Colonic mucosa (tissue), 4 donors: ENCODE measurements around the gene RPL18A. TPM values are rescaled to one million over a fixed set of nuclear protein-coding genes. Genes with fewer than 3 reads are reported as not detected.
"Not testable (repeated sequence)": the region's sequence is repeated elsewhere in the genome, so short reads cannot be mapped to it uniquely, and the experiment has no call there.

Source experiments
- DNase-seq: peaks from one replicate; pipeline ENCODE4 v3.0.0-alpha.2; 2020
- H3K27ac ChIP-seq: fragments of 200-600 bp; one replicate; pipeline ENCODE4 v1.8.0; 2021
- H3K27me3 ChIP-seq: fragments of 200-600 bp; one replicate; pipeline ENCODE4 v1.8.0; 2021
- H3K36me3 ChIP-seq: fragments of 200-600 bp; one replicate; pipeline ENCODE4 v1.8.0; 2021
- H3K4me1 ChIP-seq: fragments of 200-600 bp; one replicate; pipeline ENCODE4 v1.8.0; 2021; ENCODE audit warnings: mild to moderate bottlenecking
- H3K4me3 ChIP-seq: fragments of 200-600 bp; one replicate; pipeline ENCODE4 v1.8.0; 2021
- H3K9ac ChIP-seq, 2 donors: one replicate each; pipeline ENCODE4 v1.7.0; 2013; ENCODE audit warnings: control low read depth in 2 of 2, low read depth in 2 of 2, low read length in 2 of 2
- H3K9me3 ChIP-seq: fragments of 200-600 bp; one replicate; pipeline ENCODE4 v1.8.0; 2021
- CTCF ChIP-seq: fragments of 200-600 bp; IDR thresholded peaks from one replicate; pipeline ENCODE4 v1.8.0; 2022; ENCODE audit warnings: antibody characterized with exemption, mild to moderate bottlenecking
- intact Hi-C: fragments of 100-400 bp; cut with DNase I; formaldehyde crosslinking; loops from one replicate; pipeline ENCODE4 v1.14.1; 2022
- total RNA-seq, 2 donors: library from RNA; stranded (reverse); fragmentation: NEBNext Ultra II Directional in 1 of 2; extraction: Animal tissue kit (Norgen Biotek cat#: 25700) in 1 of 2; gene quantifications; one replicate each; pipeline ENCODE4 v1.2.1, GENCODE V29; 2021
- donor health status: healthy.
- donor health status: DM: no; HTN: no; CAD: no.
- donor health status: DM: no; HTN: no; CAD: no.

Gene RPL18A
- total RNA-seq, 2 donors from 2014 or later: 1,592 to 1,923 TPM

GRCh38 chr19:17881701-17882100 is 22.0 kb downstream of the RPL18A start:
- intact Hi-C loops: no loop called here
- Histone ChIP-seq H3K27ac (no peak overlapping the region), H3K27me3 (no peaks in the 10 kb centered on the region), H3K4me3 (no peak overlapping the region), H3K9ac (no peak overlapping the region), H3K4me1 (no peaks in the 10 kb centered on the region), H3K36me3 (no peaks in the 10 kb centered on the region), H3K9me3 (no peaks in the 10 kb centered on the region)
- no peak for DNase-seq
- TF ChIP-seq CTCF: no peak

GRCh38 chr19:17883627-17884410 is 24.1 kb downstream of the RPL18A start:
- H3K27me3 ChIP-seq: no peaks in the 10 kb centered on the region
- DNase-seq: no peak
- intact Hi-C loops: no loop called here
- no peak overlapping the region for H3K27ac ChIP-seq
- no peaks in the 10 kb centered on the region for H3K36me3 ChIP-seq
- H3K9ac ChIP-seq: no peak overlapping the region
- no peak overlapping the region for H3K4me3 ChIP-seq
- no peaks in the 10 kb centered on the region for H3K4me1 ChIP-seq
- no peaks in the 10 kb centered on the region for H3K9me3 ChIP-seq
- TF ChIP-seq CTCF: no peak

GRCh38 chr19:17886515-17886914 is 26.8 kb downstream of the RPL18A start:
- H3K27ac ChIP-seq: no peak overlapping the region
- no peaks in the 10 kb centered on the region for H3K9me3 ChIP-seq
- DNase-seq: no peak
- intact Hi-C loops: no loop called here
- no peak overlapping the region for H3K9ac ChIP-seq
- no peak overlapping the region for H3K4me3 ChIP-seq
- no peaks in the 10 kb centered on the region for H3K27me3 ChIP-seq
- no peaks in the 10 kb centered on the region for H3K4me1 ChIP-seq
- TF ChIP-seq CTCF: no peak
- H3K36me3 ChIP-seq: no peaks in the 10 kb centered on the region

- H3K4me3 ChIP-seq, H3K9ac ChIP-seq, H3K27ac ChIP-seq, H3K36me3 ChIP-seq, H3K27me3 ChIP-seq, intact Hi-C loops, H3K4me1 ChIP-seq, H3K9me3 ChIP-seq, DNase-seq: not testable (repeated sequence)
Measured at GRCh38 chr19:17887221-17887620, 27.5 kb downstream of the RPL18A start.

DNA sequence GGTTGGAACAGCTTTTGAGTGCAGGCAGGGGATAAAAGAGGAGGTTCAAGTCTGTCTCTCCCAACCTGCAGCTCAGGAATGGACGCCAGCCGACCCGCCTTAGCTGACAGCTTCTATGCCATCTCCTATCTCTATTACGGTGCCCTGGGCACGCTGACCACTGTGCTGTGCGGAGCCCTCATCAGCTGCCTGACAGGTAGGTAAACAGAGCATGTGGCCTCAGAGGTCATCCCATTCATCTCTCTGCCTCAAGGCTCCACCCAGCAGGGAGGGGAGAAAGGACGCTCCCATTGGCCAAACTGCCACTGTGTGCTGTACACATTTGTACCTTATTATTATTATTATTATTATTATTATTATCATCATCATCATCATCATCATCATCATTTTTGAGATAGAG is 28.6 kb downstream of the RPL18A start:
- no peak for DNase-seq
- Histone ChIP-seq H3K27me3 (no peaks in the 10 kb centered on the region), H3K9me3 (no peaks in the 10 kb centered on the region), H3K4me1 (no peaks in the 10 kb centered on the region), H3K36me3 (no peaks in the 10 kb centered on the region), H3K9ac (no peak overlapping the region), H3K4me3 (no peak overlapping the region), H3K27ac (no peak overlapping the region)
- no peak for TF ChIP-seq CTCF
- intact Hi-C loops: no loop called here

GRCh38 chr19:17889609-17890214 is 30.0 kb downstream of the RPL18A start:
- no peak for TF ChIP-seq CTCF
- no peaks in the 10 kb centered on the region for H3K9me3 ChIP-seq
- no peaks in the 10 kb centered on the region for H3K27me3 ChIP-seq
- intact Hi-C loops: no loop called here
- no peak overlapping the region for H3K27ac ChIP-seq
- no peak for DNase-seq
- H3K9ac ChIP-seq: no peak overlapping the region
- H3K36me3 ChIP-seq: no peaks in the 10 kb centered on the region
- H3K4me3 ChIP-seq: no peak overlapping the region
- no peaks in the 10 kb centered on the region for H3K4me1 ChIP-seq
